GM23338 (cell line): Measurements from ENCODE around the gene NEMP1. TPM values are rescaled to one million over a fixed set of nuclear protein-coding genes. Genes with fewer than 3 reads are reported as not detected.
"Not testable (repeated sequence)": the region's sequence is repeated elsewhere in the genome, so short reads cannot be mapped to it uniquely, and the experiment has no call there.

ENCODE experiments used
- ATAC-seq: fragments of 200-7000 bp; cut with Tn5 transposase; 3 replicates; pipeline ENCODE4 v1.9.1; 2020
- DNase-seq: peaks from one replicate; pipeline ENCODE4 v3.0.0-alpha.2; 2015; ENCODE audit warnings: low spot score
- H2AFZ ChIP-seq: fragments of 200-600 bp; sonication (generic); 2 replicates; pipeline ENCODE4 v1.8.0; 2016; ENCODE audit warnings: antibody characterized with exemption, mild to moderate bottlenecking, moderate library complexity
- H3F3A ChIP-seq: fragments of 200-600 bp; sonication (generic); replicated peaks from 2 replicates; pipeline ENCODE4 v1.8.0; 2017; ENCODE audit warnings: antibody characterized with exemption, mixed run types, low read depth
- H3K27ac ChIP-seq: fragments of 200-600 bp; sonication (generic); 2 replicates; pipeline ENCODE4 v1.6.1; 2016; ENCODE audit warnings: low read depth
- H3K27me3 ChIP-seq: fragments of 200-600 bp; sonication (generic); 2 replicates; pipeline ENCODE4 v1.8.0; 2016; ENCODE audit warnings: mild to moderate bottlenecking, mixed run types, moderate library complexity; ENCODE audit not compliant: insufficient read depth
- H3K36me3 ChIP-seq: fragments of 200-600 bp; sonication (generic); 2 replicates; pipeline ENCODE4 v1.8.0; 2016; ENCODE audit warnings: mild to moderate bottlenecking; ENCODE audit not compliant: insufficient read depth
- H3K4me1 ChIP-seq: fragments of 200-600 bp; sonication (generic); 2 replicates; pipeline ENCODE4 v1.8.0; 2016; ENCODE audit warnings: mild to moderate bottlenecking, moderate library complexity; ENCODE audit not compliant: insufficient read depth
- H3K4me2 ChIP-seq: fragments of 200-600 bp; sonication (generic); 2 replicates; pipeline ENCODE4 v1.7.1; 2017; ENCODE audit warnings: mixed run types
- H3K4me3 ChIP-seq: fragments of 200-600 bp; sonication (generic); 2 replicates; pipeline ENCODE4 v1.6.1; 2016; ENCODE audit warnings: mixed run types
- H3K79me2 ChIP-seq: fragments of 200-600 bp; sonication (generic); replicated peaks from 2 replicates; pipeline ENCODE4 v1.8.0; 2017; ENCODE audit warnings: mild to moderate bottlenecking; ENCODE audit not compliant: insufficient read depth
- H3K9me2 ChIP-seq: fragments of 200-600 bp; sonication (generic); 2 replicates; pipeline ENCODE4 v1.8.0; 2017; ENCODE audit not compliant: insufficient read depth
- H4K20me1 ChIP-seq: fragments of 200-600 bp; sonication (generic); replicated peaks from 2 replicates; pipeline ENCODE4 v1.8.0; 2017; ENCODE audit warnings: mild to moderate bottlenecking; ENCODE audit not compliant: insufficient read depth
- H3K27ac Mint-ChIP-seq: 2 replicates; pipeline ENCODE4 v1.8.0; 2020; ENCODE audit warnings: inconsistent platforms, mild to moderate bottlenecking, moderate library complexity, mixed read lengths
- H3K27me3 Mint-ChIP-seq: 3 replicates; pipeline ENCODE4 v1.8.0; 2022; ENCODE audit warnings: low read depth, mild to moderate bottlenecking, moderate library complexity, mixed read lengths, inconsistent platforms; ENCODE audit not compliant: insufficient read depth, poor library complexity
- H3K36me3 Mint-ChIP-seq: 3 replicates; pipeline ENCODE4 v1.8.0; 2021; ENCODE audit warnings: low read depth, mild to moderate bottlenecking, inconsistent platforms, moderate library complexity, mixed read lengths
- H3K4me1 Mint-ChIP-seq: 3 replicates; pipeline ENCODE4 v1.8.0; 2020; ENCODE audit warnings: mild to moderate bottlenecking, inconsistent platforms, mixed read lengths
- H3K4me3 Mint-ChIP-seq: 3 replicates; pipeline ENCODE4 v1.8.0; 2021; ENCODE audit warnings: moderate library complexity, mild to moderate bottlenecking, inconsistent platforms, mixed read lengths
- H3K9me3 Mint-ChIP-seq: 3 replicates; pipeline ENCODE4 v1.8.0; 2020; ENCODE audit warnings: moderate library complexity, mild to moderate bottlenecking, inconsistent platforms, mixed read lengths
- CTCF ChIP-seq, 2 experiments: fragments of 200-600 bp in 1 of 2; sonication (generic) in 1 of 2; conservative IDR thresholded peaks; 2 replicates each; pipeline versions ENCODE4 v1.5.1 to v1.6.1; 2016 to 2017; ENCODE audit warnings: antibody characterized with exemption in 2 of 2, low read depth in 2 of 2, mild to moderate bottlenecking in 2 of 2, moderate library complexity in 1 of 2
- ETS1 ChIP-seq: IDR thresholded peaks from 2 replicates; pipeline ENCODE4 v1.6.1; 2016; ENCODE audit warnings: antibody characterized with exemption
- EZH2 ChIP-seq: fragments of 200-600 bp; sonication (generic); IDR thresholded peaks from one replicate; pipeline ENCODE4 v1.8.0; 2017; ENCODE audit warnings: antibody characterized with exemption, mild to moderate bottlenecking, low read depth; ENCODE audit not compliant: unreplicated experiment
- EZH2phosphoT487 ChIP-seq: fragments of 200-600 bp; sonication (generic); IDR thresholded peaks from one replicate; pipeline ENCODE4 v1.8.1; 2018; ENCODE audit warnings: antibody characterized with exemption; ENCODE audit not compliant: unreplicated experiment
- JUNB ChIP-seq: IDR thresholded peaks from one replicate; pipeline ENCODE4 v1.6.1; 2016; ENCODE audit warnings: antibody characterized with exemption; ENCODE audit not compliant: unreplicated experiment
- POLR2AphosphoS5 ChIP-seq: IDR thresholded peaks from 2 replicates; pipeline ENCODE4 v1.6.1; 2016; ENCODE audit warnings: antibody characterized with exemption, low read depth
- REST ChIP-seq: IDR thresholded peaks from one replicate; pipeline ENCODE4 v1.6.1; 2018; ENCODE audit warnings: antibody characterized with exemption; ENCODE audit not compliant: unreplicated experiment
- STAT1 ChIP-seq: IDR thresholded peaks from one replicate; pipeline ENCODE4 v1.6.1; 2016; ENCODE audit warnings: antibody characterized with exemption; ENCODE audit not compliant: unreplicated experiment
- polyA plus RNA-seq: library from polyadenylated mRNA; unstranded; fragments of >200 nt; fragmentation: Nextera tagmentation; extraction: Ambion mirVana; gene quantifications from 2 replicates; pipeline ENCODE4 v1.2.1, GENCODE V29; 2016
- total RNA-seq: library from RNA; depleted of rRNA; stranded (reverse); fragments of >200 nt; shearing (Covaris generic); gene quantifications from 2 replicates; pipeline ENCODE4 v1.2.3, GENCODE V29; 2014

NEMP1 gene
- total and polyA plus RNA-seq, 2 experiments from 2014 or later: 11.9 to 35.0 TPM

GRCh38 chr12:57073566-57074450 lies 4.8 kb downstream of the NEMP1 start:
- H3K9me3 Mint-ChIP-seq, H3K27ac ChIP-seq, H3K4me3 Mint-ChIP-seq, H3K4me1 ChIP-seq, H3K4me2 ChIP-seq, H3K27me3 Mint-ChIP-seq, H3K27me3 ChIP-seq, H2AFZ ChIP-seq, H3K4me1 Mint-ChIP-seq, ATAC-seq, H3K27ac Mint-ChIP-seq, DNase-seq, H3K4me3 ChIP-seq, H3K9me2 ChIP-seq: not testable (repeated sequence)
- H4K20me1 ChIP-seq: peaks cover 27% of the 10 kb centered on the region
- peaks cover 31% of the 10 kb centered on the region for H3K36me3 ChIP-seq
- peaks cover 27% of the 10 kb centered on the region for H3K79me2 ChIP-seq
- peaks cover 19% of the 10 kb centered on the region for H3F3A ChIP-seq
- peaks cover 55% of the 10 kb centered on the region for H3K36me3 Mint-ChIP-seq

- Histone ChIP-seq H3K4me1 (peaks cover 4% of the 10 kb centered on the region; the same call in 1 of the 2 replicates), H3K9me2 (no peaks in the 10 kb centered on the region), H3K27me3 (no peaks in the 10 kb centered on the region), H3K27ac (no peak overlapping the region), H3K4me2 (no peak overlapping the region), H3K36me3 (peaks cover 35% of the 10 kb centered on the region), H4K20me1 (peaks cover 24% of the 10 kb centered on the region), H2AFZ (no peak overlapping the region), H3F3A (peaks cover 17% of the 10 kb centered on the region), H3K4me3 (no peak overlapping the region), H3K79me2 (peaks cover 33% of the 10 kb centered on the region)
- peaks cover 5% of the 10 kb centered on the region for H3K27me3 Mint-ChIP-seq
- peaks cover 61% of the 10 kb centered on the region for H3K36me3 Mint-ChIP-seq
- DNase-seq: no peak
- H3K4me1 Mint-ChIP-seq: peaks cover 6% of the 10 kb centered on the region; the same call in 2 of the 3 replicates
- peak overlapping the region; percentile 2; the same call in 1 of the 2 replicates for H3K27ac Mint-ChIP-seq
- no peak overlapping the region for H3K4me3 Mint-ChIP-seq
- no peak for ATAC-seq
- H3K9me3 Mint-ChIP-seq: no peaks in the 10 kb centered on the region
- no peak for TF ChIP-seq EZH2phosphoT487
- TF ChIP-seq STAT1: no peak
- TF ChIP-seq ETS1: no peak
- no peak for TF ChIP-seq JUNB
- TF ChIP-seq CTCF (conservative IDR thresholded peaks at IDR 0.05; ENCODE audit: low read depth in 2 of 2): no peak
- TF ChIP-seq EZH2: no peak
- TF ChIP-seq POLR2AphosphoS5: no peak
- no peak for TF ChIP-seq REST
Measured at GRCh38 chr12:57072661-57073060, 5.9 kb downstream of the NEMP1 start.
